Activated T-helper 1 cell treated with anti-CD3 and anti-CD28 coated beads, Interleukin-2, amount 50 U/mL, for 16 hours (primary cell): ENCODE data around the gene SMC1B.
A peak's percentile ranks its signal among the peaks of the same experiment; 100 is the strongest.
"Not testable (repeated sequence)": the region's sequence is repeated elsewhere in the genome, so short reads cannot be mapped to it uniquely, and the experiment has no call there.

Experiments used
- DNase-seq, 2 donors: peaks; one replicate each; pipeline ENCODE4 v3.0.0-alpha.2; 2020; ENCODE audit warnings: low read depth in 1 of 2, low spot score in 1 of 2

The SMC1B gene

GRCh38 chr22:45413368-45414211, at the start of gene SMC1B, which contains the start of gene RIBC2:
Gene SMC1B, minus strand, starts transcription at chr22:45413599. Its CDS starts 32 bp downstream, at chr22:45413567.
Gene RIBC2, plus strand, starts transcription at chr22:45413693. Its CDS starts 194 bp downstream, at chr22:45413887.
- peak; percentile 52 to 59 for DNase-seq

- DNase-seq: no peak
Measured at GRCh38 chr22:45462034-45462655, 48.7 kb upstream of the SMC1B start.

GRCh38 chr22:45460288-45461109, 47.1 kb upstream of the SMC1B start:
- no peak for DNase-seq

- DNase-seq: no peak
Measured at GRCh38 chr22:45459235-45459634, 45.8 kb upstream of the SMC1B start.

GRCh38 chr22:45458532-45458931, 45.1 kb upstream of the SMC1B start:
- DNase-seq: no peak

- no peak for DNase-seq
Measured at GRCh38 chr22:45456811-45457210, 43.4 kb upstream of the SMC1B start.

GRCh38 chr22:45455621-45456020, 42.2 kb upstream of the SMC1B start:
- DNase-seq: no peak

GRCh38 chr22:45455212-45455611, 41.8 kb upstream of the SMC1B start:
- no peak for DNase-seq

GRCh38 chr22:45454275-45454674, 40.9 kb upstream of the SMC1B start:
- no peak for DNase-seq

GRCh38 chr22:45453764-45454163, 40.4 kb upstream of the SMC1B start:
- no peak for DNase-seq

GRCh38 chr22:45452565-45453379, 39.4 kb upstream of the SMC1B start:
- no peak for DNase-seq

- DNase-seq: no peak
Measured at GRCh38 chr22:45451972-45452371, 38.6 kb upstream of the SMC1B start.

GRCh38 chr22:45450921-45451651, 37.7 kb upstream of the SMC1B start:
- DNase-seq: no peak

- no peak for DNase-seq
Measured at GRCh38 chr22:45450101-45450785, 36.8 kb upstream of the SMC1B start.

GRCh38 chr22:45449442-45449841, 36.0 kb upstream of the SMC1B start:
- DNase-seq: not testable (repeated sequence)

- DNase-seq: no peak
Measured at GRCh38 chr22:45448431-45448830, 35.0 kb upstream of the SMC1B start.

GRCh38 chr22:45447596-45447995, 34.2 kb upstream of the SMC1B start:
- not testable (repeated sequence) for DNase-seq

- DNase-seq: no peak
Measured at GRCh38 chr22:45446216-45446615, 32.8 kb upstream of the SMC1B start.

GRCh38 chr22:45445031-45445710, 31.8 kb upstream of the SMC1B start:
- no peak for DNase-seq
